Measurements from ENCODE around the gene MAD1L1.
"Not testable (repeated sequence)": the region's sequence is repeated elsewhere in the genome, so short reads cannot be mapped to it uniquely, and the experiment has no call there.

The MAD1L1 gene

GRCh38 chr7:2232766-2233520 is at the start of gene MAD1L1:
TSS of gene MAD1L1 (minus strand) at chr7:2232945. CDS start at chr7:2230133, 2,812 bp downstream.
- DNase-seq (ENCODE audit: low spot score), result peak; percentile 89

- no peak for DNase-seq (ENCODE audit: low spot score)
Observed at GRCh38 chr7:2282185-2282751, 49.5 kb upstream of the MAD1L1 start.

GRCh38 chr7:2281541-2281940 is 48.8 kb upstream of the MAD1L1 start:
- DNase-seq (ENCODE audit: low spot score), result no peak

- DNase-seq (ENCODE audit: low spot score), result no peak
Observed at GRCh38 chr7:2280424-2280823, 47.7 kb upstream of the MAD1L1 start.

GRCh38 chr7:2279896-2280295 is 47.2 kb upstream of the MAD1L1 start:
- DNase-seq (ENCODE audit: low spot score), result no peak

GRCh38 chr7:2278026-2278425 is 45.3 kb upstream of the MAD1L1 start:
- no peak for DNase-seq (ENCODE audit: low spot score)

GRCh38 chr7:2276107-2276506 is 43.4 kb upstream of the MAD1L1 start:
- DNase-seq (ENCODE audit: low spot score), result no peak

GRCh38 chr7:2275101-2275500 is 42.4 kb upstream of the MAD1L1 start:
- no peak for DNase-seq (ENCODE audit: low spot score)

GRCh38 chr7:2274666-2275065 is 41.9 kb upstream of the MAD1L1 start:
- DNase-seq (ENCODE audit: low spot score), result no peak

GRCh38 chr7:2273866-2274265 is 41.1 kb upstream of the MAD1L1 start:
- DNase-seq (ENCODE audit: low spot score), result no peak

GRCh38 chr7:2272031-2272430 is 39.3 kb upstream of the MAD1L1 start:
- no peak for DNase-seq (ENCODE audit: low spot score)

GRCh38 chr7:2271273-2272026 is 38.7 kb upstream of the MAD1L1 start:
- DNase-seq (ENCODE audit: low spot score), result no peak

GRCh38 chr7:2270495-2270894 is 37.8 kb upstream of the MAD1L1 start:
- DNase-seq (ENCODE audit: low spot score), result no peak

- no peak for DNase-seq (ENCODE audit: low spot score)
Observed at GRCh38 chr7:2269991-2270460, 37.3 kb upstream of the MAD1L1 start.

- DNase-seq (ENCODE audit: low spot score), result not testable (repeated sequence)
Observed at GRCh38 chr7:2269089-2269990, 36.6 kb upstream of the MAD1L1 start.

- DNase-seq (ENCODE audit: low spot score), result no peak
Observed at GRCh38 chr7:2266911-2267310, 34.2 kb upstream of the MAD1L1 start.

- DNase-seq (ENCODE audit: low spot score), result no peak
Observed at GRCh38 chr7:2264158-2264557, 31.4 kb upstream of the MAD1L1 start.

- DNase-seq (ENCODE audit: low spot score), result no peak
Observed at GRCh38 chr7:2263176-2263575, 30.4 kb upstream of the MAD1L1 start.

GRCh38 chr7:2261611-2262010 is 28.9 kb upstream of the MAD1L1 start:
- no peak for DNase-seq (ENCODE audit: low spot score)

GRCh38 chr7:2260820-2261219 is 28.1 kb upstream of the MAD1L1 start:
- DNase-seq (ENCODE audit: low spot score), result no peak

GRCh38 chr7:2259480-2259879 is 26.7 kb upstream of the MAD1L1 start:
- DNase-seq (ENCODE audit: low spot score), result no peak
